Astrocyte of the cerebellum (primary cell): ENCODE data around the gene INTS11.
A peak's percentile ranks its signal among the peaks of the same experiment; 100 is the strongest.

Experiments used
- DNase-seq: peaks from one replicate; pipeline ENCODE4 v3.0.0-alpha.2; 2011; ENCODE audit warnings: low read depth
- H3K4me3 ChIP-seq: 2 replicates; pipeline ENCODE4 v1.5.1; 2011; ENCODE audit warnings: mild to moderate bottlenecking, low read depth, low read length, moderate library complexity
- in situ Hi-C: cut with HindIII; loops from 2 replicates; pipeline ENCODE4 v1.10.0; 2017; ENCODE audit warnings: low sequenced_read_pairs
- TF ChIP-seq, protein P1 (sequence below): IDR thresholded peaks from 2 replicates; pipeline ENCODE4 v1.5.1; 2012; ENCODE audit warnings: low read length, low read depth, moderate library complexity, mild to moderate bottlenecking; ENCODE audit errors: missing control alignments

Gene INTS11

DNA sequence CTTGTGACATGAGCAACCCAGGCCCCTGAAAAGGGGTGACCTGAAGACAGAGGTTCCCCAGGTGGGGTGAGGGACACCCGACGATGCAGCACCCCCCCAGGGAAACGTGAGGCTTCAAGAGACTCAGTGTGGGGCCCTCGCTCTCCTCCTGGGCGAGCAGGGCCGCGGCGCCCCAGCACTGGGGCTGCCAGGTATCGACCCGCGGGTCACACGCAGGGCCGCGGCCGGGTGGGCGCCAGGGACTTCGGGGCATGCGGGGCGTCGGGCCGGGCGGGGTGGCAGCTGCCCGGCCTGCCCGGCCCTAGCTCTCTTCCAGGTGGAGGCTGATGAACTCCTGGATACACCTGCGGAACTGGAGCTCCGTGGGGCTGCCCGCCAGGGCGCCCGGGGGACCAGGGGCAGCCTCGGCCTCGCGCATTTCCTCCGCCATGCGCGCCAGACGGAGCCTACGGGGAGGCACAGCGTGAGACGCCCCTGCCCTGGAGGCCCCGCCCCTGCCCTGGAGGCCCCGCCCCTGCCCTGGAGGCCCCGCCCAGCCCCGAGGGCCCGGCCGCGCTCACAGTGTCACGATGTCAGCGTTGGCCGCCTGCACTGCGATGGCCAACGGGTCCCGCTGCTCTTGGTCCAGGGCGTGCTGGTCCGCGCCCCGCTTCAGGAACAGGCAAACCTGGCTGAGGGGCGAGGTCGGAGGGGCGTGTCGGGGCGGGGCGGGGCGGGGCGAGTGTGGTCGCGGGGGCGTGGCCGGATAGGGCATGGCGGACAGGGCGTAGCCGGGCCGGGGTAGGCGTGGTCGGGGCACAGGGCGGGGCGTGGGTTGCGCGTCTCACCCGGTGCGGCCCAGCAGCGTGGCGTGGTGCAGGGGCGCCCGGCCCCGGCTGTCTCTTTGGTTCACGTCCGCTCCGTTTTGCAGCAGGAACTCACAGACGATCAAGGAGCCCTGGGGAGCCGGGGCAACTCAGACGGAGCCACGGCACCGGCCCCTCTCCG lies 30.9 kb downstream of the INTS11 start:
- no peak overlapping the region for H3K4me3 ChIP-seq
- TF ChIP-seq, protein P1, sequence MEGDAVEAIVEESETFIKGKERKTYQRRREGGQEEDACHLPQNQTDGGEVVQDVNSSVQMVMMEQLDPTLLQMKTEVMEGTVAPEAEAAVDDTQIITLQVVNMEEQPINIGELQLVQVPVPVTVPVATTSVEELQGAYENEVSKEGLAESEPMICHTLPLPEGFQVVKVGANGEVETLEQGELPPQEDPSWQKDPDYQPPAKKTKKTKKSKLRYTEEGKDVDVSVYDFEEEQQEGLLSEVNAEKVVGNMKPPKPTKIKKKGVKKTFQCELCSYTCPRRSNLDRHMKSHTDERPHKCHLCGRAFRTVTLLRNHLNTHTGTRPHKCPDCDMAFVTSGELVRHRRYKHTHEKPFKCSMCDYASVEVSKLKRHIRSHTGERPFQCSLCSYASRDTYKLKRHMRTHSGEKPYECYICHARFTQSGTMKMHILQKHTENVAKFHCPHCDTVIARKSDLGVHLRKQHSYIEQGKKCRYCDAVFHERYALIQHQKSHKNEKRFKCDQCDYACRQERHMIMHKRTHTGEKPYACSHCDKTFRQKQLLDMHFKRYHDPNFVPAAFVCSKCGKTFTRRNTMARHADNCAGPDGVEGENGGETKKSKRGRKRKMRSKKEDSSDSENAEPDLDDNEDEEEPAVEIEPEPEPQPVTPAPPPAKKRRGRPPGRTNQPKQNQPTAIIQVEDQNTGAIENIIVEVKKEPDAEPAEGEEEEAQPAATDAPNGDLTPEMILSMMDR, result no peak
- DNase-seq, result no peak
- in situ Hi-C loops, result loop anchor here (25.0 kb wide), 1 partner anchor 156 kb away; no protein-coding TSS in a partner anchor

DNA sequence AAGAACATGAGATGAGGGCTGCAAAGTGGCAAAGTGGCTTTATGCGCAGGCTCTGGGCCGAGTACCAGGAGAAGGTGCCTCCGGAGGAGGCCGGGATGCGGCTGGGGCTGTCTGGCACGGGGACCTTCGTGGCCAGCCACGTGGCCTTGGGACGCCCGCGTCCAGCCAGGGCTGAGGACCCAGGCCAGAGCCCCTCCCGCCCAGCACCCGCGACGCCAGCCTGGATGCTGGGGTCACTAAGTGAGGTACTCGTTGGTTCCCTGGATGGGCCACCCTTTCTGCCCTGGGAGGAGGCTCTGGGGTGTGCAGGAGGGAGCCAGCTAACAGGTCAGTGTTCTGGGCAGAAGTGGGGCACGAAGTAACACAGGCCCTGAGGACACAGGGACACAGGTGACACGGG lies 31.6 kb downstream of the INTS11 start:
- H3K4me3 ChIP-seq, result no peak overlapping the region
- TF ChIP-seq, protein P1, result no peak
- no peak for DNase-seq
- in situ Hi-C loops, result loop anchor here (25.0 kb wide), 1 partner anchor 156 kb away; no protein-coding TSS in a partner anchor

DNA sequence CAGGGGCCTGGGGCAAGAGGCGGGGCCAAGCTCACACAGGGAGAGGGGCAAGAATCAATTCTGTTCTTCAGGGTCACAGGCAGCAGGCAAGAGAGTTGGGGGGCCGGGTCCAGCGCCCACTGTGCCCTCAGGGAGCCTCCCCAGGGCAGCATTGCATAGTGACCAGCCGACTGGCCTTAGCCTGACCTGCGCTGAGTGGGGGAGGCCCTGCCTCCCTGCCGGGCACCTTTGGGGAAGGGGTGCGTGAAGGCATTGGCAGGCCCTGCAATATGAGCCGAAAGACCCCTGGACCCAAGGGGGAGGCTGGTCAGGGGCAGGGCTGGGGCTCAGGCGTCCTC lies 32.0 kb downstream of the INTS11 start:
- TF ChIP-seq, protein P1, result no peak
- in situ Hi-C loops, result loop anchor here (25.0 kb wide), 1 partner anchor 155 kb away; no protein-coding TSS in a partner anchor
- H3K4me3 ChIP-seq, result no peak overlapping the region
- no peak for DNase-seq

DNA sequence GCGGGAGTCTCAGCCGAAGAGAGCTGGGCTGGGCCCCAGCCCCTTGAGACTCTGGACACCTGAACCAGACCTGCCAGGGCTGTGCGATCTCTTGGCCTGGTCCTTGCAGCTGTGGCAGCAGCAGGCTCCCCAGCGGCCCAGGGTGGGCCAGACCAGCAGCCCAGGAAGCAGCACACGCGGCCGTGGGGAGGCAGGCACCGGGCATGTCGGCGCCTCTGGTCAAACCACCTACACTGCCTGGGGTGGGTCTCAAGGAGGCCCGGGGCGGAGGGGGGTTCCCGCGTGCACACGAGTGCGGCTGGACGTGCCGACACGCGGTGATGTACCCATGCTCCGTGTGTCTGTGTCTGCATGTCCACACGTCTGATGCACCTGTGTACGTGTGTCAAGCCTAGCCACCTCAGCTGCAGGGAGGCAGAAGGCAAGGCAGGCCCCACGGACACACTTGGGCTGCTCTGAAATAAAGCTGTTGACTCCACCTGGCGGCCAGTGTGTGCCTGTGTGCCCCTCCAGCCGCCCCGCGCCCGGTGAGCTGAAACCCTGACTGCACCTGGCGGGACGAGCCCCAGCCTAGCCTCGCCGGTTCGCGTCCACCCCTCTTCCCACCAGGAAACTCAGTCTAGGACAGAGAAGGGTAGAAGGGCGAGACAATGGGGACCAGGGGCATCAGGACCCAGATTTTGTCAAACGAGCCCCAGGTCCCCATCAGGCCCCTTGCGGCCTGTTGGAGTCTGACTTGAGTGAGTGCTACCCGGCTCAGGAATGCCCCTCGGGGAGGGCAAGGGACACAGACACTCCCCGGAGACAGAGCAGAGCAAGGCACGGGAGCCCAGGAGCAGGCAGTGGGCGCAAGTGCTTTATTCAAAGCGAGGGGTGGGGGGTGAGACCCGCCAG lies 32.7 kb downstream of the INTS11 start:
- TF ChIP-seq, protein P1, result peak; percentile 56
- DNase-seq, result peak; percentile 33
- no peak overlapping the region for H3K4me3 ChIP-seq
- in situ Hi-C loops, result loop anchor here (25.0 kb wide), 1 partner anchor 154 kb away; no protein-coding TSS in a partner anchor

DNA sequence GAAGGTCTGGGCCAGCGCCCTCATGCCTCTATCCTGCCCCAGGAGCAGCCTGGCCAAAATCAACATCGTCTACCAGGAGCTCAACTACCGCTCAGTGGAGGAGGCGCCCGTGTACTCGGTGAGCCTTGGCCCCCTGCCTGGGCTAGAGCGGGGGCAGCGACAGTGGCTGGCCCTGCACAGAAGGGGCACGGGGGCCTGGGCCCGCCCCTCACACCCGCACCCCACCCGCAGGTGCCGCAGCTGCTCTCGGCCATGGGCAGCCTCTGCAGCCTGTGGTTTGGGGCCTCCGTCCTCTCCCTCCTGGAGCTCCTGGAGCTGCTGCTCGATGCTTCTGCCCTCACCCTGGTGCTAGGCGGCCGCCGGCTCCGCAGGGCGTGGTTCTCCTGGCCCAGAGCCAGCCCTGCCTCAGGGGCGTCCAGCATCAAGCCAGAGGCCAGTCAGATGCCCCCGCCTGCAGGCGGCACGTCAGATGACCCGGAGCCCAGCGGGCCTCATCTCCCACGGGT lies 33.4 kb downstream of the INTS11 start:
- in situ Hi-C loops, result loop anchor here (25.0 kb wide), 1 partner anchor 154 kb away; no protein-coding TSS in a partner anchor
- DNase-seq, result no peak
- TF ChIP-seq, protein P1, result no peak
- H3K4me3 ChIP-seq, result no peak overlapping the region

DNA sequence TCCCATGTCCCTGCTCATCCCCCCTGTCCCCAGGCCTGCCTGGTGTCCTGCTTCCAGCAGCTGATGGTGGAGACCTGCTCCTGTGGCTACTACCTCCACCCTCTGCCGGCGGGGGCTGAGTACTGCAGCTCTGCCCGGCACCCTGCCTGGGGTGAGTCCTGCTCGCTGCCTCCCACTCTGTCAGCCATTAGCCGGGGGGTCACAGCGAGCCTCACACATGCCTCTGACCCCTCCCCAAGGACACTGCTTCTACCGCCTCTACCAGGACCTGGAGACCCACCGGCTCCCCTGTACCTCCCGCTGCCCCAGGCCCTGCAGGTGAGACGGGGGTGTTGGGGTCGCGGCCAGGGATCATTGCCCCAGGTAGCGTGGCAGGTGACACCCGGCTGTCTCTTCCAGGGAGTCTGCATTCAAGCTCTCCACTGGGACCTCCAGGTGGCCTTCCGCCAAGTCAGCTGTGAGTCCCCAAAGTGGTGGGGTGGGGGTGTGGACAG lies 34.2 kb downstream of the INTS11 start:
- in situ Hi-C loops, result loop anchor here (25.0 kb wide), 1 partner anchor 153 kb away; no protein-coding TSS in a partner anchor
- TF ChIP-seq, protein P1, result peak; percentile 65
- DNase-seq, result peak; percentile 5

More for the DNA sequence above, 34.2 kb downstream of the INTS11 start:
- H3K4me3 ChIP-seq, result no peak overlapping the region
